ENCODE data around the gene CLCA2. TPM values are rescaled to one million over a fixed set of nuclear protein-coding genes. Genes with fewer than 3 reads are reported as not detected.

Gene CLCA2, protein sequence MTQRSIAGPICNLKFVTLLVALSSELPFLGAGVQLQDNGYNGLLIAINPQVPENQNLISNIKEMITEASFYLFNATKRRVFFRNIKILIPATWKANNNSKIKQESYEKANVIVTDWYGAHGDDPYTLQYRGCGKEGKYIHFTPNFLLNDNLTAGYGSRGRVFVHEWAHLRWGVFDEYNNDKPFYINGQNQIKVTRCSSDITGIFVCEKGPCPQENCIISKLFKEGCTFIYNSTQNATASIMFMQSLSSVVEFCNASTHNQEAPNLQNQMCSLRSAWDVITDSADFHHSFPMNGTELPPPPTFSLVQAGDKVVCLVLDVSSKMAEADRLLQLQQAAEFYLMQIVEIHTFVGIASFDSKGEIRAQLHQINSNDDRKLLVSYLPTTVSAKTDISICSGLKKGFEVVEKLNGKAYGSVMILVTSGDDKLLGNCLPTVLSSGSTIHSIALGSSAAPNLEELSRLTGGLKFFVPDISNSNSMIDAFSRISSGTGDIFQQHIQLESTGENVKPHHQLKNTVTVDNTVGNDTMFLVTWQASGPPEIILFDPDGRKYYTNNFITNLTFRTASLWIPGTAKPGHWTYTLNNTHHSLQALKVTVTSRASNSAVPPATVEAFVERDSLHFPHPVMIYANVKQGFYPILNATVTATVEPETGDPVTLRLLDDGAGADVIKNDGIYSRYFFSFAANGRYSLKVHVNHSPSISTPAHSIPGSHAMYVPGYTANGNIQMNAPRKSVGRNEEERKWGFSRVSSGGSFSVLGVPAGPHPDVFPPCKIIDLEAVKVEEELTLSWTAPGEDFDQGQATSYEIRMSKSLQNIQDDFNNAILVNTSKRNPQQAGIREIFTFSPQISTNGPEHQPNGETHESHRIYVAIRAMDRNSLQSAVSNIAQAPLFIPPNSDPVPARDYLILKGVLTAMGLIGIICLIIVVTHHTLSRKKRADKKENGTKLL
- total RNA-seq (2014; rRNA removed; shearing (Covaris generic)), result 0.22 and 0.51 TPM in 2 replicates
- polyA plus RNA-seq (2016; fragmentation: Nextera tagmentation; extraction: Ambion mirVana), result 0.14 and 0.19 TPM in 2 replicates

DNA sequence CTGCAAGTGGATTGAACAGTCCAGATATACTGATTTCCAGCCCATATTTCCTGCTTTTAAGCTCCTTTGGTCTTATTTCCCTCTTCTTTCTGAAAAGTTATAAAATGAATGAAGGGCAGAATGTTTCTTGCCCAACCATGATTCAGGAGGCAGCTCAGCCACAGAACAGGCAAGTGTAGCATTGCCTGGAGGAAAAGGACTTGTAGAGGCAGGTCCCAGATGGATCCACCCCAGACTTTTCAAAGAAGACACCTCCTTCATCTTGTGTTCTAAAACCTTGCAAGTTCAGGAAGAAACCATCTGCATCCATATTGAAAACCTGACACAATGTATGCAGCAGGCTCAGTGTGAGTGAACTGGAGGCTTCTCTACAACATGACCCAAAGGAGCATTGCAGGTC lies at the start of gene CLCA2:
Gene CLCA2 (plus strand): TSS at position 299 of the 400 bp plus-strand sequence. CDS start 77 bp downstream, at position 376.
- TF ChIP-seq EZH2 (IDR thresholded peaks at IDR 0.05; ENCODE audit: insufficient read depth, poor library complexity, severe bottlenecking) (no peak), EZH2phosphoT487 (IDR thresholded peaks at IDR 0.05; ENCODE audit: insufficient read depth, low read depth) (no peak)
- no peak for DNase-seq
- H3K4me1 ChIP-seq (ENCODE audit: insufficient read depth), result peaks cover 9% of the 10 kb centered on the region
- no peak within 1 kb of the TSS for H3K9ac ChIP-seq
- H3K79me2 ChIP-seq (ENCODE audit: insufficient read depth), result no peaks in the 10 kb centered on the region
- no peaks in the 10 kb centered on the region for H3K36me3 ChIP-seq (ENCODE audit: low read depth)
- no peaks in the 10 kb centered on the region for H3K27me3 ChIP-seq (replicated peaks; ENCODE audit: insufficient read depth)
- 0 out of 2 replicates have a peak within 1 kb of the TSS, but pooled peaks have one; percentile 35 for H2AFZ ChIP-seq
- H3K9me2 ChIP-seq (ENCODE audit: insufficient read depth), result no peaks in the 10 kb centered on the region; the same call in 1 of the 2 replicates
- in situ Hi-C loops (cut with MboI), result no loop called here
- H3F3A ChIP-seq (ENCODE audit: insufficient read depth), result peaks cover 7% of the 10 kb centered on the region
- H3K27ac ChIP-seq, result no peak within 1 kb of the TSS
- no peaks in the 10 kb centered on the region for H3K9me3 ChIP-seq (ENCODE audit: low read depth)
- no peaks in the 10 kb centered on the region for H4K20me1 ChIP-seq (ENCODE audit: insufficient read depth)
- H3K4me3 ChIP-seq, result no peak within 1 kb of the TSS
- no peak within 1 kb of the TSS for H3K4me2 ChIP-seq (ENCODE audit: unreplicated experiment)

DNA sequence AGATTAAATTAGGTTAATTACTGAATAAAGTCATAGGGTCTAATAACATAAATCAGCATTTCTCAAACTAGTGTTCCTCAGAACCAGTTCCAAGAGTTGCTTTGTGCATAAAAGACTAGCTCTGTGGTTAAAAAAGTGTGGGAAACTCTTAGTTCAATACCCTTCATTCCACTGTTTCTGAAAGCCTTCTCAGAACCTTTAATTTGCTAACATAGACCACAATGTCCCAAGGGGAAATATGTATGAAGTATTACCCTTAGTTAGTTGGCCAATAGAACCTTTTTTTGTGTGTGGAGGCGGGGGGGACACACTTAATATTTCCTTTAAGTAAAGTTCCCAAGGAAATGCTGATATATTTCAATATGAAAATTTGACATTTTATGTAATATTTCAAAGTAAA lies 48.3 kb upstream of the CLCA2 start:
- Histone ChIP-seq H3K4me1 (ENCODE audit: insufficient read depth) (peaks cover 10% of the 10 kb centered on the region), H3K27ac (no peak overlapping the region), H2AFZ (no peak overlapping the region), H3K9ac (no peak overlapping the region), H3K4me2 (ENCODE audit: unreplicated experiment) (no peak overlapping the region), H3K4me3 (no peak overlapping the region), H3K36me3 (ENCODE audit: low read depth) (peaks cover 21% of the 10 kb centered on the region), H3K79me2 (ENCODE audit: insufficient read depth) (no peaks in the 10 kb centered on the region), H3F3A (ENCODE audit: insufficient read depth) (peaks cover 8% of the 10 kb centered on the region; the same call in 1 of the 2 replicates), H3K9me3 (ENCODE audit: low read depth) (no peaks in the 10 kb centered on the region), H4K20me1 (ENCODE audit: insufficient read depth) (no peaks in the 10 kb centered on the region), H3K9me2 (ENCODE audit: insufficient read depth) (no peaks in the 10 kb centered on the region), H3K27me3 (replicated peaks; ENCODE audit: insufficient read depth) (no peaks in the 10 kb centered on the region)
- TF ChIP-seq EZH2phosphoT487 (IDR thresholded peaks at IDR 0.05; ENCODE audit: insufficient read depth, low read depth) (no peak), EZH2 (IDR thresholded peaks at IDR 0.05; ENCODE audit: insufficient read depth, poor library complexity, severe bottlenecking) (no peak)
- 98 to 100% methylated on average over 1 of the region's 1 CpG for WGBS, 2 experiments (ENCODE audit: low coverage in 1 of 2, low lambda C conversion rate in 2 of 2, missing lambda C conversion rate in 2 of 2)
- peak; percentile 28 for DNase-seq
- in situ Hi-C loops (cut with MboI), result no loop called here

DNA sequence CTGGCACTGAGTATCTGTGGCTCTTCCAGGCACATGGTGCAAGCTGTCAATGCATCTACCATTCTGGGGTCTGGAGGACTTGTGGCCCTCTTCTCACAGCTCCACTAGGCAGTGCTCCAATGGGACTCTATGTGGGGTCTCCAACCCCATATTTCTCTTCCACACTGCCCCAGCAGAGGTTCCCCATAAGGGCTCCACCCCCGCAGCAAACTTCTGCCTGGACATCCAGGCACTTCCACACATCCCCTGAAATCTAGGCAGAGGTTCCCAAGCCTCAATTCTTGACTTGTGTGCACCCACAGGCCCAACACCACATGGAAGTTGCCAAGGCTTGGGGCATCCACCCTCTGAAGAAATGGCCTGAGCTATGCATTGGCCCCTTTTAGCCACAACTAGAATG lies 46.6 kb upstream of the CLCA2 start:
- H3K27me3 ChIP-seq (replicated peaks; ENCODE audit: insufficient read depth), result no peaks in the 10 kb centered on the region
- H2AFZ ChIP-seq, result no peak overlapping the region
- no peak overlapping the region for H3K4me3 ChIP-seq
- H3K36me3 ChIP-seq (ENCODE audit: low read depth), result peaks cover 20% of the 10 kb centered on the region
- DNase-seq, result no peak
- H4K20me1 ChIP-seq (ENCODE audit: insufficient read depth), result no peaks in the 10 kb centered on the region
- 85 to 93% methylated on average over 1 of the region's 1 CpG for WGBS, 2 experiments (ENCODE audit: low coverage in 1 of 2, low lambda C conversion rate in 2 of 2, missing lambda C conversion rate in 2 of 2)
- no peak for TF ChIP-seq EZH2phosphoT487 (IDR thresholded peaks at IDR 0.05; ENCODE audit: insufficient read depth, low read depth)
- TF ChIP-seq EZH2 (IDR thresholded peaks at IDR 0.05; ENCODE audit: insufficient read depth, poor library complexity, severe bottlenecking), result no peak
- no peaks in the 10 kb centered on the region for H3K79me2 ChIP-seq (ENCODE audit: insufficient read depth)
- in situ Hi-C loops (cut with MboI), result no loop called here
- H3K27ac ChIP-seq, result no peak overlapping the region
- no peak overlapping the region for H3K4me2 ChIP-seq (ENCODE audit: unreplicated experiment)
- no peaks in the 10 kb centered on the region for H3K9me2 ChIP-seq (ENCODE audit: insufficient read depth)
- no peaks in the 10 kb centered on the region for H3K9me3 ChIP-seq (ENCODE audit: low read depth)
- H3K9ac ChIP-seq, result no peak overlapping the region
- H3F3A ChIP-seq (ENCODE audit: insufficient read depth), result no peaks in the 10 kb centered on the region
- peaks cover 8% of the 10 kb centered on the region for H3K4me1 ChIP-seq (ENCODE audit: insufficient read depth)

DNA sequence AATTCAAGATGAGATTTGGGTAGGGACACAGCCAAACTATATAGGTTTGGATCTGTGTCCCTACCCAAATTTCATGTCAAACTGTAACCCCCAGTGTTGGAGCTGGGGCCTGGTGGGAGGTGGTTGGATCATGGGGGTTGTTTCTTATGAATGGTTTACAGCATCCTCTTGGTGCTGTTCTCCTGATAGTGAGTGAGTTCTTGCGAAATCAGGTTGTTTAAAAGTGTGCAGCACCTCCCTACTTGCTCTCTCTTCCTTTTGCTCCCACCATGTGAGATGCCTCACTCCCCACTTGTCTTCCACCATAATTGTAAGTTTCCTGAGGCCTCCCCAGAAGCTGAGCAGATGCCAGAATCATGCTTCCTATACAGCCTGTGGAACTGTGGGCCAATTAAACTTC lies 45.2 kb upstream of the CLCA2 start:
- Histone ChIP-seq H3F3A (ENCODE audit: insufficient read depth) (no peaks in the 10 kb centered on the region), H3K4me1 (ENCODE audit: insufficient read depth) (peaks cover 19% of the 10 kb centered on the region), H3K27ac (no peak overlapping the region), H3K9me3 (ENCODE audit: low read depth) (no peaks in the 10 kb centered on the region), H3K36me3 (ENCODE audit: low read depth) (peaks cover 15% of the 10 kb centered on the region), H3K27me3 (replicated peaks; ENCODE audit: insufficient read depth) (no peaks in the 10 kb centered on the region), H3K9ac (no peak overlapping the region), H2AFZ (no peak overlapping the region), H3K79me2 (ENCODE audit: insufficient read depth) (peaks cover 5% of the 10 kb centered on the region), H4K20me1 (ENCODE audit: insufficient read depth) (no peaks in the 10 kb centered on the region), H3K9me2 (ENCODE audit: insufficient read depth) (no peaks in the 10 kb centered on the region), H3K4me3 (no peak overlapping the region), H3K4me2 (ENCODE audit: unreplicated experiment) (no peak overlapping the region)
- no peak for DNase-seq
- 56 to 95% methylated on average over 1 of the region's 1 CpG for WGBS, 2 experiments (ENCODE audit: low coverage in 1 of 2, low lambda C conversion rate in 2 of 2, missing lambda C conversion rate in 2 of 2)
- no peak for TF ChIP-seq EZH2 (IDR thresholded peaks at IDR 0.05; ENCODE audit: insufficient read depth, poor library complexity, severe bottlenecking)
- no peak for TF ChIP-seq EZH2phosphoT487 (IDR thresholded peaks at IDR 0.05; ENCODE audit: insufficient read depth, low read depth)
- in situ Hi-C loops (cut with MboI), result no loop called here

All from GM23248 (cell line).